ENCODE measurements around the gene SYNJ2. TPM values are rescaled to one million over a fixed set of nuclear protein-coding genes. Genes with fewer than 3 reads are reported as not detected.

The SYNJ2 gene
- total and polyA plus RNA-seq, 3 donors from 2014 or later: 5.8 to 17.7 (median 7.6) TPM

DNA sequence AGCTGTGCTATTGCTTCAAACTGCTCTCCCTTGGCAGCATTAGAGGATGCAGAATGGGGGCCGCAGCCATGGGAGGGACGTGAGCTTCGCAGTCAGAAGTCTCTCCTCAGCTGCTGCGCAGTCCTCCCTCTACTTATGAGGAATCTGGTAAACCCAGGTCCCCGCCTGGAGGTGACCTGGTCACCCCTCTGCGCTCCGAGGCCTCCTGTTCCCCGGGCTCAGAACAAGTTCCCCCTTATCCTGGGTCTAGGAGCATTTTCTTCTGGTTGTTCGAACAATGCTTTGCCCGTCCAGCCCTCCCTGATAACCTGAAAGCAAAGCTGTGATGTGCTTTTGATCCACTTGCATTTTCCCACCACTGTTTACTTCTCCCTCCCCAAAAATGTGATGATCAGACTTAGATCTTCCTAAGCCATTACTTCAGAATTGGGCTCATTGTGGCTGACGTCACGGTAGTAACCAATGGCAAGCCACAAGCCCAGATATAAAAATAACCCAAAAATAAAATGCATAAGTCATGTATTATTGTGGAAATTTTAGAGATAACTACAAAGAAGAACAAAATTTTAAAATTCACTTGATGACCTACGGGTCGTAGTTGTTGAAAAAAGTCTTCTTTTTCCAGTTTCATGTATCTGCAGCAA, 105.7 kb downstream of the SYNJ2 start:
- intact Hi-C loops (cut with DNase I; ENCODE audit: low total_unique reads): no loop called here
- DNase-seq: no peak
- TF ChIP-seq, protein P1, sequence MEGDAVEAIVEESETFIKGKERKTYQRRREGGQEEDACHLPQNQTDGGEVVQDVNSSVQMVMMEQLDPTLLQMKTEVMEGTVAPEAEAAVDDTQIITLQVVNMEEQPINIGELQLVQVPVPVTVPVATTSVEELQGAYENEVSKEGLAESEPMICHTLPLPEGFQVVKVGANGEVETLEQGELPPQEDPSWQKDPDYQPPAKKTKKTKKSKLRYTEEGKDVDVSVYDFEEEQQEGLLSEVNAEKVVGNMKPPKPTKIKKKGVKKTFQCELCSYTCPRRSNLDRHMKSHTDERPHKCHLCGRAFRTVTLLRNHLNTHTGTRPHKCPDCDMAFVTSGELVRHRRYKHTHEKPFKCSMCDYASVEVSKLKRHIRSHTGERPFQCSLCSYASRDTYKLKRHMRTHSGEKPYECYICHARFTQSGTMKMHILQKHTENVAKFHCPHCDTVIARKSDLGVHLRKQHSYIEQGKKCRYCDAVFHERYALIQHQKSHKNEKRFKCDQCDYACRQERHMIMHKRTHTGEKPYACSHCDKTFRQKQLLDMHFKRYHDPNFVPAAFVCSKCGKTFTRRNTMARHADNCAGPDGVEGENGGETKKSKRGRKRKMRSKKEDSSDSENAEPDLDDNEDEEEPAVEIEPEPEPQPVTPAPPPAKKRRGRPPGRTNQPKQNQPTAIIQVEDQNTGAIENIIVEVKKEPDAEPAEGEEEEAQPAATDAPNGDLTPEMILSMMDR (IDR thresholded peaks at IDR 0.05): no peak
- no peak for TF ChIP-seq POLR2A (IDR thresholded peaks at IDR 0.05)
- H3K27me3 ChIP-seq: no peaks in the 10 kb centered on the region
- H3K4me3 ChIP-seq: no peak overlapping the region
- peaks cover 10% of the 10 kb centered on the region for H3K4me1 ChIP-seq
- WGBS, 2 donors: 32 to 41% methylated on average over 11 to 14 of the region's 14 CpGs
- peak overlapping the region; percentile 84 to 90 for H3K27ac ChIP-seq
- H3K36me3 ChIP-seq (ENCODE audit: low read depth, missing control alignments): no peaks in the 10 kb centered on the region
- no peaks in the 10 kb centered on the region for H3K9me3 ChIP-seq

DNA sequence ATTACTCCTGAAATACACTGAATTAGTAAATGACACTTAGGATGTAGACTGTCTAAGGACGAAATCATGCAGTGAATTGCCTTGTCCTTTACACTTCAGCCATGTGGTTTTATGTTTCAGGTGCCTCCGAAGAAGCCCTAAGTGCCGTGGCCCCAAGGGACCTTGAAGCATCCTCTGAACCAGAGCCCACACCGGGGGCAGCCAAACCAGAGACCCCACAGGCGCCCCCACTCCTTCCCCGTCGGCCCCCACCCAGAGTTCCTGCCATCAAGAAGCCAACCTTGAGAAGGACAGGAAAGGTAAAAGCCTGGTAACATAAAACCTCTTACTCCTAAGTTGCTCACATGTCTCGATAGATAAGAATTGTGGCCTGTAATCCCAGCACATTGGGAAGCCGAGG, 111.1 kb downstream of the SYNJ2 start:
- H3K27me3 ChIP-seq: no peaks in the 10 kb centered on the region
- H3K4me3 ChIP-seq: no peak overlapping the region
- no peak for DNase-seq
- no peaks in the 10 kb centered on the region for H3K4me1 ChIP-seq
- no peaks in the 10 kb centered on the region for H3K36me3 ChIP-seq (ENCODE audit: low read depth, missing control alignments)
- intact Hi-C loops (cut with DNase I; ENCODE audit: low total_unique reads): no loop called here
- H3K9me3 ChIP-seq: no peaks in the 10 kb centered on the region
- no peak for TF ChIP-seq POLR2A (IDR thresholded peaks at IDR 0.05)
- no peak overlapping the region for H3K27ac ChIP-seq
- WGBS, 2 donors: 86 to 91% methylated on average over 9 of the region's 9 CpGs

DNA sequence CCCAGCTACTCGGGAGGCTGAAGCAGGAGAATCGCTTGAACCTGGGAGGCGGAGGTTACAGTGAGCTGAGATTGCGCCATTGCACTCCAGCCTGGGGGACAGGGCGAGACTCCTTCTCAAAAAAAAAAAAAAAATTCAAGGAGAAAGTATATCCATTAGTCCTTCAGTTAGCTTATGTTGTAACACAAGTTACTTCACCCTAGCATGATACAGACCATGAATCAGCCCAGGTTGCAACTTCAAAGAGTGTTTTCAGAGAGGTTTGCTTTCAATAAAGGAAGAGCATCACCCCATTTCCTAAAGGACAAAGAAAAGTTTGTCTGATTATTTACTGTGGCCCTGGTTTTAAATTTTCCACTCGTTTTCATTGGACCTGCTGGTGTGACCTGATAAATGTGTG, 113.4 kb downstream of the SYNJ2 start:
- intact Hi-C loops (cut with DNase I; ENCODE audit: low total_unique reads): no loop called here
- Histone ChIP-seq H3K4me3 (no peak overlapping the region), H3K27me3 (no peaks in the 10 kb centered on the region), H3K36me3 (ENCODE audit: low read depth, missing control alignments) (no peaks in the 10 kb centered on the region), H3K9me3 (no peaks in the 10 kb centered on the region), H3K4me1 (no peaks in the 10 kb centered on the region), H3K27ac (no peak overlapping the region)
- TF ChIP-seq POLR2A (IDR thresholded peaks at IDR 0.05): no peak
- TF ChIP-seq, protein P1 (IDR thresholded peaks at IDR 0.05): no peak
- 96 to 98% methylated on average over 6 of the region's 6 CpGs for WGBS, 2 donors
- DNase-seq: no peak

DNA sequence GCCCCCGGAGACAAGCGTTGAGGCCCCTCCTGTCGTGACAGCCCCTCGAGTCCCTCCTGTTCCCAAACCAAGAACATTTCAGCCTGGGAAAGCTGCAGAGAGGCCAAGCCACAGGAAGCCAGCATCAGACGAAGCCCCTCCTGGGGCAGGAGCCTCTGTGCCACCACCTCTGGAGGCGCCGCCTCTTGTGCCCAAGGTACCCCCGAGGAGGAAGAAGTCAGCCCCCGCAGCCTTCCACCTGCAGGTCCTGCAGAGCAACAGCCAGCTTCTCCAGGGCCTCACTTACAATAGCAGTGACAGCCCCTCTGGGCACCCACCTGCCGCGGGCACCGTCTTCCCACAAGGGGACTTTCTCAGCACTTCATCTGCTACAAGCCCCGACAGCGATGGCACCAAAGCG, 114.0 kb downstream of the SYNJ2 start:
- no peak overlapping the region for H3K4me3 ChIP-seq
- intact Hi-C loops (cut with DNase I; ENCODE audit: low total_unique reads): no loop called here
- 97 to 98% methylated on average over 10 to 15 of the region's 15 CpGs for WGBS, 2 donors
- H3K27ac ChIP-seq: no peak overlapping the region
- no peaks in the 10 kb centered on the region for H3K4me1 ChIP-seq
- TF ChIP-seq, protein P1 (IDR thresholded peaks at IDR 0.05): no peak
- no peak for TF ChIP-seq POLR2A (IDR thresholded peaks at IDR 0.05)
- DNase-seq: no peak
- no peaks in the 10 kb centered on the region for H3K27me3 ChIP-seq
- no peaks in the 10 kb centered on the region for H3K9me3 ChIP-seq
- no peaks in the 10 kb centered on the region for H3K36me3 ChIP-seq (ENCODE audit: low read depth, missing control alignments)

DNA sequence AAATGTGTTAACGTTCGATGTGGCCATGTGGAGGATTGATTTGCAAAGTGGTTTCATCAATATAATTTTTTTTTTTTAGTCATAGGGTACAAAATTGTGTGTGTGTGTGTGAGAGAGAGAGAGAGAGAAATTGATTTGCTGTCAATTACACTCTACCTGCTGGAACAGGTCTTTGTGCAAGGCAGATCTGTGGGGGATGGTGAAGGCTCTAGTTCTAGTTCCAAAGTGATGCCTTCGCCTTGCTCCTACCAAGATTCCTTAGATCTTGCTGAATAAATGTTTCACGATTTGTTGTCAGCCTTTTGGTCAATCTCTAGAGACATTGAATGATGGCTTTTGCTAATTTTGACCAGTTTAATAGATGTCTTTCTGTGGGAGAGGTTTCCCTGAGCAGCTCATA, 121.6 kb downstream of the SYNJ2 start:
- no peak for DNase-seq
- no peaks in the 10 kb centered on the region for H3K36me3 ChIP-seq (ENCODE audit: low read depth, missing control alignments)
- H3K27me3 ChIP-seq: no peaks in the 10 kb centered on the region
- intact Hi-C loops (cut with DNase I; ENCODE audit: low total_unique reads): no loop called here
- no peak for TF ChIP-seq POLR2A (IDR thresholded peaks at IDR 0.05)
- TF ChIP-seq, protein P1 (IDR thresholded peaks at IDR 0.05): no peak
- H3K9me3 ChIP-seq: no peaks in the 10 kb centered on the region
- H3K4me3 ChIP-seq: no peak overlapping the region
- H3K27ac ChIP-seq: no peak overlapping the region
- H3K4me1 ChIP-seq: no peaks in the 10 kb centered on the region
- WGBS, 2 donors: 82 to 88% methylated on average over 4 of the region's 4 CpGs
